Liver (tissue), 9 donors: ENCODE results near the gene VEGFC. TPM values are rescaled to one million over a fixed set of nuclear protein-coding genes. Genes with fewer than 3 reads are reported as not detected.

Experiments
- DNase-seq: peaks from one replicate; pipeline ENCODE4 v3.0.0-alpha.2; 2017; ENCODE audit warnings: low spot score
- H3K27ac ChIP-seq, 2 donors: one replicate each; pipeline ENCODE4 v1.7.0; 2013; ENCODE audit warnings: inconsistent platforms in 2 of 2, low read length in 2 of 2, control low read depth in 1 of 2, low read depth in 1 of 2, mild to moderate bottlenecking in 1 of 2
- H3K27me3 ChIP-seq, 4 donors: one replicate each; pipeline versions ENCODE4 v1.6.1 to v1.7.0; 2013; ENCODE audit warnings: low read length in 3 of 4, inconsistent platforms in 1 of 4, mild to moderate bottlenecking in 1 of 4, moderate library complexity in 1 of 4; ENCODE audit not compliant: control insufficient read depth in 4 of 4, insufficient read depth in 4 of 4
- H3K36me3 ChIP-seq, 4 donors: one replicate each; pipeline versions ENCODE4 v1.6.1 to v1.7.0; 2013; ENCODE audit warnings: low read length in 3 of 4, mild to moderate bottlenecking in 3 of 4, low read depth in 1 of 4, moderate library complexity in 1 of 4; ENCODE audit not compliant: control insufficient read depth in 4 of 4, insufficient read depth in 3 of 4
- H3K4me1 ChIP-seq, 4 donors: one replicate each; pipeline versions ENCODE4 v1.6.1 to v1.7.0; 2013; ENCODE audit warnings: low read length in 3 of 4, mild to moderate bottlenecking in 3 of 4, moderate library complexity in 1 of 4; ENCODE audit not compliant: control insufficient read depth in 4 of 4, insufficient read depth in 4 of 4
- H3K4me3 ChIP-seq, 3 donors: one replicate each; pipeline versions ENCODE4 v1.6.1 to v1.7.0; 2013; ENCODE audit warnings: low read length in 3 of 3, control low read depth in 1 of 3, low read depth in 1 of 3, mild to moderate bottlenecking in 1 of 3
- H3K9ac ChIP-seq, 2 donors: one replicate each; pipeline ENCODE4 v1.7.0; 2013; ENCODE audit warnings: low read length in 2 of 2, mild to moderate bottlenecking in 2 of 2, moderate library complexity in 2 of 2, control low read depth in 1 of 2, low read depth in 1 of 2
- H3K9me3 ChIP-seq, 4 donors: one replicate each; pipeline versions ENCODE4 v1.6.1 to v1.7.0; 2013; ENCODE audit warnings: low read length in 3 of 4; ENCODE audit not compliant: control insufficient read depth in 4 of 4
- EGR1 ChIP-seq, 2 donors: IDR thresholded peaks; 2 replicates each; pipeline ENCODE4 v1.6.1; 2016 to 2018; ENCODE audit warnings: antibody characterized with exemption in 2 of 2, low read depth in 2 of 2
- GABPA ChIP-seq, 2 donors: IDR thresholded peaks in 1 of 2; conservative IDR thresholded peaks in 1 of 2; 2 replicates each; pipeline ENCODE4 v1.6.1; 2016; ENCODE audit warnings: antibody characterized with exemption in 2 of 2, mild to moderate bottlenecking in 1 of 2, moderate library complexity in 1 of 2
- HNF4A ChIP-seq, 2 donors: conservative IDR thresholded peaks; 2 replicates each; pipeline ENCODE4 v1.6.1; 2016; ENCODE audit warnings: antibody characterized with exemption in 2 of 2, mild to moderate bottlenecking in 2 of 2
- JUND ChIP-seq, 2 donors: IDR thresholded peaks; 2 replicates each; pipeline ENCODE4 v1.6.1; 2016; ENCODE audit warnings: antibody characterized with exemption in 2 of 2
- REST ChIP-seq: IDR thresholded peaks from 2 replicates; pipeline ENCODE4 v1.6.1; 2016; ENCODE audit warnings: antibody characterized with exemption, mild to moderate bottlenecking
- RXRA ChIP-seq, 2 donors: IDR thresholded peaks; 2 replicates each; pipeline ENCODE4 v1.6.1; 2017 to 2018; ENCODE audit warnings: antibody characterized with exemption in 2 of 2, mild to moderate bottlenecking in 1 of 2
- WGBS: extraction: QIAGEN DNeasy Blood & Tissue Kit; methylation state at CpG from one replicate; pipeline ENCODE4 v1.1.7; 2013; 5-methylcytosine and 5-hydroxymethylcytosine counted together
- polyA plus RNA-seq, 2 donors: library from polyadenylated mRNA; stranded (reverse) in 1 of 2; unstranded in 1 of 2; fragments of 200-250 nt in 1 of 2; fragments of >200 nt in 1 of 2; fragmentation: Nextera tagmentation in 1 of 2; extraction: Ambion mirVana in 1 of 2; gene quantifications; one replicate each; pipeline versions ENCODE4 v1.2.1 to v1.2.3, GENCODE V29; 2013 to 2015
- total RNA-seq, 2 donors: library from RNA; depleted of rRNA; stranded (reverse); fragments of >200 nt; gene quantifications; one replicate each; pipeline ENCODE4 v1.2.3, GENCODE V29; 2014
- TF ChIP-seq, protein P1 (sequence below): IDR thresholded peaks from 2 replicates; pipeline ENCODE4 v1.6.1; 2016; ENCODE audit warnings: antibody characterized with exemption
- TF ChIP-seq, protein P2 (sequence below): IDR thresholded peaks from 2 replicates; pipeline ENCODE4 v1.6.1; 2016; ENCODE audit warnings: antibody characterized with exemption
- TF ChIP-seq, protein P3 (sequence below): fragments of 150-350 bp; IDR thresholded peaks from 2 replicates; pipeline ENCODE4 v1.5.1; 2017; ENCODE audit warnings: improper control_type of control experiment, low read depth, low read length; ENCODE audit not compliant: missing input control
- donor health status: healthy.
- donor health status: healthy.
- donor health status: healthy.
- donor health status: healthy.
- donor health status: healthy.

VEGFC gene
- total and polyA plus RNA-seq, 4 donors = 0.32 to 1.8 (median 0.95) TPM

DNA sequence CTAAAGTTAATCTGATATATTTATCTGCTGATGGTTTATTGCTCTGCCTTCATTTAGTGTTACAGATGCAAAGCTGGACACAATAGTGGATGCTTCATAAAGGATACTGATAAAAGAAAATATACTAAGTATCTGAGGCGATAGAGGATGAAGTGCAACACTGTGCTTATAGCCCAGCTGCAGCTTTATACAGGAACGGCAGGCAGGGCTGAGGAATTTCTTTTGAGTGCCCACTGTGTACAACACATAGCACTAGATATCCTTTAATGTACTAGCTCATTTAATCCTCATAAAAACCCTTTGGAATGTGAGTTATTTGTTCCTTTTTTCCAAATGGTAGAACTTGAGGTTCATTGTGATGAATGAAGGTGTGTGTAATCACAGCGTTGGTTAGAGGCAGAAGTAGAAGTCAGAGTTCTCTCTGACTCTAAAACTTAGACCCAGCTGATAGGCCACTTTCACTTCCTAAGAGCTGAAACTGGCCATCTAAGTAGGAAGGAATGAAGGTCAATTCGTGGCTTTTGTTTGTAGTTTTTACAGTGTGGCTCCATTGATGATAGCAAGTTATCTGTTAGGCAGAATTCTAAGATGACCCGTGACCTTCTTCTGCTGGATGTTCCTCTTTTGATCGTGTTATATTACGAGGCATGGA is 138.0 kb downstream of the VEGFC start:
- 51% methylated on average over 7 of the region's 7 CpGs for WGBS
- DNase-seq = no peak
- Histone ChIP-seq H3K27ac (no peak overlapping the region), H3K9me3 (peaks cover 0 to 1% (median 0%) of the 10 kb centered on the region in 4 donors), H3K9ac (no peak overlapping the region), H3K4me1 (no peaks in the 10 kb centered on the region), H3K36me3 (no peaks in the 10 kb centered on the region), H3K27me3 (no peaks in the 10 kb centered on the region), H3K4me3 (no peak overlapping the region)
- TF ChIP-seq RXRA (IDR thresholded peaks at IDR 0.05) = no peak

DNA sequence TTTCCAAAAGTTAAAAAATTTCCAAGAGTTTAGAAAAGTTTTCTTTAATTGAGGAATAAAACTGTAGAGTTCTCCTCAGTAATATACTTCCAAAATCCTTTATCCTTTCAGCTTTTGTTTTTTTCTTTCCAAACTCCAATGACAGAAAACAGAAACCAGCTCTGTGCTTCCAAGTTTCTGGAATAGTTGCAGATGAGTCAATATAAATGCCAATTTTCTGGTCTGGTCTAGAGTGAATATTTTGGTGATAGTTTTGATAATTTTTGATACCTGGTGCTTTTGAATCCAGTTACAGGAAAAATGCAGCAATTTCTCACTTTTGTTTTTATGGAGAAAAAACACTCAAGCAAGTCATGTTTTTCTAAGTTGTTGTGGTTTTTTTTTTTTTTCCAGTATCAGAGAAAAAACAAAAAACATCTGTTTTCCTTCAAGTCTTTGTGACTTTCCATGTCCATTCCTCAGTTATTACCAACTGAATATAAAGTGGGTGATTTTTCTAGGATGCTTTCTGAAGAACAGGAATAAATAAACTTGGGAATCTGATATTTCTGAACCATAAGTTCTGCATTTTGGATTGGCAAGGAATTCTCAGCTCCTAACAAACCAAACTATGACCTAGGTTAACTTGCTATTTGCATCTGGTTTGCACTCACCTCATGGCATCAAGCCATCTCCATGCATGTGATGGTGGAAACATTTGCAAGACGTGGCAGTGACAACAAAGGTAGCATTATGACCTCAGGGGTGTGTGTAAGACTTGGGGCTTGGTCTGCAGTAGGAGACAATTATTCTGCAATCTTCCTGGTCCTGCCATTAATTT is 139.1 kb downstream of the VEGFC start:
- H3K4me1 ChIP-seq = no peaks in the 10 kb centered on the region
- no peaks in the 10 kb centered on the region for H3K36me3 ChIP-seq
- no peak for DNase-seq
- no peaks in the 10 kb centered on the region for H3K27me3 ChIP-seq
- 36% methylated on average over 1 of the region's 1 CpG for WGBS
- H3K4me3 ChIP-seq = no peak overlapping the region
- H3K9ac ChIP-seq = no peak overlapping the region
- no peak overlapping the region for H3K27ac ChIP-seq
- TF ChIP-seq HNF4A (conservative IDR thresholded peaks at IDR 0.05) (no peak), EGR1 (IDR thresholded peaks at IDR 0.05; ENCODE audit: low read depth in 2 of 2) (no peak)
- peaks cover 0 to 1% (median 0%) of the 10 kb centered on the region in 4 donors for H3K9me3 ChIP-seq

- Histone ChIP-seq H3K4me1 (no peaks in the 10 kb centered on the region), H3K27me3 (no peaks in the 10 kb centered on the region), H3K9me3 (no peaks in the 10 kb centered on the region), H3K4me3 (no peak overlapping the region), H3K27ac (no peak overlapping the region), H3K36me3 (no peaks in the 10 kb centered on the region), H3K9ac (no peak overlapping the region)
- TF ChIP-seq, protein P1, sequence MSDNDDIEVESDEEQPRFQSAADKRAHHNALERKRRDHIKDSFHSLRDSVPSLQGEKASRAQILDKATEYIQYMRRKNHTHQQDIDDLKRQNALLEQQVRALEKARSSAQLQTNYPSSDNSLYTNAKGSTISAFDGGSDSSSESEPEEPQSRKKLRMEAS = no peak
- TF ChIP-seq, protein P2, sequence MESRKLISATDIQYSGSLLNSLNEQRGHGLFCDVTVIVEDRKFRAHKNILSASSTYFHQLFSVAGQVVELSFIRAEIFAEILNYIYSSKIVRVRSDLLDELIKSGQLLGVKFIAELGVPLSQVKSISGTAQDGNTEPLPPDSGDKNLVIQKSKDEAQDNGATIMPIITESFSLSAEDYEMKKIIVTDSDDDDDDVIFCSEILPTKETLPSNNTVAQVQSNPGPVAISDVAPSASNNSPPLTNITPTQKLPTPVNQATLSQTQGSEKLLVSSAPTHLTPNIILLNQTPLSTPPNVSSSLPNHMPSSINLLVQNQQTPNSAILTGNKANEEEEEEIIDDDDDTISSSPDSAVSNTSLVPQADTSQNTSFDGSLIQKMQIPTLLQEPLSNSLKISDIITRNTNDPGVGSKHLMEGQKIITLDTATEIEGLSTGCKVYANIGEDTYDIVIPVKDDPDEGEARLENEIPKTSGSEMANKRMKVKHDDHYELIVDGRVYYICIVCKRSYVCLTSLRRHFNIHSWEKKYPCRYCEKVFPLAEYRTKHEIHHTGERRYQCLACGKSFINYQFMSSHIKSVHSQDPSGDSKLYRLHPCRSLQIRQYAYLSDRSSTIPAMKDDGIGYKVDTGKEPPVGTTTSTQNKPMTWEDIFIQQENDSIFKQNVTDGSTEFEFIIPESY = no peak
- TF ChIP-seq JUND (IDR thresholded peaks at IDR 0.05) (no peak), GABPA (IDR thresholded peaks at IDR 0.05 in 1 of 2, conservative IDR thresholded peaks at IDR 0.05 in 1 of 2) (no peak), REST (no peak)
- TF ChIP-seq, protein P3, sequence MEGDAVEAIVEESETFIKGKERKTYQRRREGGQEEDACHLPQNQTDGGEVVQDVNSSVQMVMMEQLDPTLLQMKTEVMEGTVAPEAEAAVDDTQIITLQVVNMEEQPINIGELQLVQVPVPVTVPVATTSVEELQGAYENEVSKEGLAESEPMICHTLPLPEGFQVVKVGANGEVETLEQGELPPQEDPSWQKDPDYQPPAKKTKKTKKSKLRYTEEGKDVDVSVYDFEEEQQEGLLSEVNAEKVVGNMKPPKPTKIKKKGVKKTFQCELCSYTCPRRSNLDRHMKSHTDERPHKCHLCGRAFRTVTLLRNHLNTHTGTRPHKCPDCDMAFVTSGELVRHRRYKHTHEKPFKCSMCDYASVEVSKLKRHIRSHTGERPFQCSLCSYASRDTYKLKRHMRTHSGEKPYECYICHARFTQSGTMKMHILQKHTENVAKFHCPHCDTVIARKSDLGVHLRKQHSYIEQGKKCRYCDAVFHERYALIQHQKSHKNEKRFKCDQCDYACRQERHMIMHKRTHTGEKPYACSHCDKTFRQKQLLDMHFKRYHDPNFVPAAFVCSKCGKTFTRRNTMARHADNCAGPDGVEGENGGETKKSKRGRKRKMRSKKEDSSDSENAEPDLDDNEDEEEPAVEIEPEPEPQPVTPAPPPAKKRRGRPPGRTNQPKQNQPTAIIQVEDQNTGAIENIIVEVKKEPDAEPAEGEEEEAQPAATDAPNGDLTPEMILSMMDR = no peak
- DNase-seq = no peak
- WGBS = 66% methylated on average over 1 of the region's 1 CpG
These were observed 146.4 kb downstream of the VEGFC start for GRCh38 chr4:176646311-176646710.
